K562 treated with DMSO at 1 percent for 4 hours (cell line): ENCODE results near the gene PNISR. TPM values are rescaled to one million over a fixed set of nuclear protein-coding genes. Genes with fewer than 3 reads are reported as not detected.

Source experiments
- total RNA-seq: library from RNA; unstranded; fragments of 300-600 nt; gene quantifications from 2 replicates; pipeline ENCODE4 v1.2.3, GENCODE V29; 2022; ENCODE audit not compliant: insufficient read depth

Gene PNISR, protein sequence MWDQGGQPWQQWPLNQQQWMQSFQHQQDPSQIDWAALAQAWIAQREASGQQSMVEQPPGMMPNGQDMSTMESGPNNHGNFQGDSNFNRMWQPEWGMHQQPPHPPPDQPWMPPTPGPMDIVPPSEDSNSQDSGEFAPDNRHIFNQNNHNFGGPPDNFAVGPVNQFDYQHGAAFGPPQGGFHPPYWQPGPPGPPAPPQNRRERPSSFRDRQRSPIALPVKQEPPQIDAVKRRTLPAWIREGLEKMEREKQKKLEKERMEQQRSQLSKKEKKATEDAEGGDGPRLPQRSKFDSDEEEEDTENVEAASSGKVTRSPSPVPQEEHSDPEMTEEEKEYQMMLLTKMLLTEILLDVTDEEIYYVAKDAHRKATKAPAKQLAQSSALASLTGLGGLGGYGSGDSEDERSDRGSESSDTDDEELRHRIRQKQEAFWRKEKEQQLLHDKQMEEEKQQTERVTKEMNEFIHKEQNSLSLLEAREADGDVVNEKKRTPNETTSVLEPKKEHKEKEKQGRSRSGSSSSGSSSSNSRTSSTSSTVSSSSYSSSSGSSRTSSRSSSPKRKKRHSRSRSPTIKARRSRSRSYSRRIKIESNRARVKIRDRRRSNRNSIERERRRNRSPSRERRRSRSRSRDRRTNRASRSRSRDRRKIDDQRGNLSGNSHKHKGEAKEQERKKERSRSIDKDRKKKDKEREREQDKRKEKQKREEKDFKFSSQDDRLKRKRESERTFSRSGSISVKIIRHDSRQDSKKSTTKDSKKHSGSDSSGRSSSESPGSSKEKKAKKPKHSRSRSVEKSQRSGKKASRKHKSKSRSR
- total RNA-seq, result 52.8 and 79.5 TPM in 2 replicates

DNA sequence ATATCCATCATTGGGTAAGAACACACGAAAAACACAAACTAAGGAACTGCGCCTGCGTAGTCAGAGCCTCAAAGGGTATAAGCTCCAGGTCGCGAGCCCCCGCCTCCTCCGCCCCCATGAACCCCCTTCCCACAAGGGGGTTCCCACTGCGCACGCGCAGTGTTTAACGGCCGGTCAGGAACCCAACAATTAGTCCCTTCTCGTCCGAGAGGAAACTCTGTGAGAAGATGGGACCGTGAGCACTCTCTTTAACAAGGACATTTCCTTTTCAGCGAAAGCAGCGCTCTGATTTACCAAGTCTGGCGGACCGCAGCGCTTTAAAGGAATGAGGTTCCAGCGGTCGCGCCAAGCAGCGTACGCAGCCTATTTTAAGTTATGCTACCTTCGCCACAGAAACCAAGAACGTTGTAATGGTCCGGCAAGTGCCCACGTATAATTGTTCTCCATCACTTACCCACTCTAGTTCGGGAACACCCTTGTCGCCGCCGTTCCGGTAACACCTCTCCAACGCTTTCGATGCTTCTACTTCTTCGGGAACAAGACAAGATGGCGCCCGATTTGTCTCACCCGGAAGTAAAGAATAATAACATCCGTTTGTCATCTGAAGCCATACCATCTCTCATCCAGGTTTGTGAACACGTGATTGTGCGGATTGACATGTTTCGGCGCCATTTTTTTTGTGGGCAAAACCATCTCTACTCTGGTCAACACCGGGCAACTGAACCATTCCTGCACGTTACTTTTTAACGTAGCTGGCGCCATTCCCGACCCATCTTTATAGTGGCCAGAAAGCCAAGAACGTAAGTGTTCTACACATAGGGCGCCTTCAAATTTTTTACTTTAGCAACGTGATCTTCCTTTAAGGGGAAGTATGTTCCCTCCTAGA lies at the start of gene PNISR:
Gene PNISR, minus strand, starts transcription at position 548 of the 886 bp plus-strand sequence. CDS start 10,649 bp downstream, outside the sequence.

GRCh38 chr6:99393698-99394531 lies 31.2 kb downstream of the PNISR start, which contains the start of gene COQ3:
TSS of gene COQ3 (minus strand) at chr6:99394195. CDS start at chr6:99394179, 16 bp downstream.

GRCh38 chr6:99349171-99350141 lies 75.7 kb downstream of the PNISR start, which contains the start of gene FAXC:
TSS of gene FAXC (minus strand) at chr6:99349674. CDS start at chr6:99349372, 302 bp downstream.

Other genes with a start within 250 kb of the PNISR start
- not detected in 2 replicates for gene FAXC, start 75.6 kb downstream of the PNISR start, total RNA-seq
- gene COQ3, start 31.1 kb downstream of the PNISR start, total RNA-seq, result 7.9 and 14.2 TPM in 2 replicates
- gene USP45, start 90.1 kb upstream of the PNISR start, total RNA-seq, result 8.7 and 10.0 TPM in 2 replicates
- 48.3 and 51.4 TPM in 2 replicates for gene CCNC, start 143.4 kb upstream of the PNISR start, total RNA-seq
- not detected in 2 replicates for gene PRDM13, start 181.5 kb upstream of the PNISR start, total RNA-seq